Astrocyte (in vitro differentiated cells and primary cell): ENCODE results near the gene EOLA2. TPM values are rescaled to one million over a fixed set of nuclear protein-coding genes. Genes with fewer than 3 reads are reported as not detected.
"Not testable (repeated sequence)": the region's sequence is repeated elsewhere in the genome, so short reads cannot be mapped to it uniquely, and the experiment has no call there.

ENCODE experiments used
- DNase-seq: peaks from one replicate; pipeline ENCODE4 v3.0.0-alpha.2; 2010; ENCODE audit warnings: low read depth
- FAIRE-seq: peaks from 2 replicates; lab custom pipeline; 2011; peaks lifted over from hg19 to GRCh38; lab: Jason Lieb, UNC
- H2AFZ ChIP-seq: 2 replicates; pipeline ENCODE4 v1.6.0; 2012; ENCODE audit warnings: low read depth, low read length, inconsistent platforms
- H3K27ac ChIP-seq: 2 replicates; pipeline ENCODE4 v1.5.1; 2011; ENCODE audit warnings: low read depth, low read length, inconsistent platforms
- H3K27me3 ChIP-seq: 2 replicates; pipeline ENCODE4 v1.6.0; 2011; ENCODE audit warnings: low read length, inconsistent platforms; ENCODE audit not compliant: insufficient read depth
- H3K36me3 ChIP-seq: 2 replicates; pipeline ENCODE4 v1.5.1; 2011; ENCODE audit warnings: low read length, inconsistent platforms; ENCODE audit not compliant: insufficient read depth
- H3K4me1 ChIP-seq: 2 replicates; pipeline ENCODE4 v1.5.1; 2011; ENCODE audit warnings: low read length, inconsistent platforms; ENCODE audit not compliant: insufficient read depth
- H3K4me2 ChIP-seq: 2 replicates; pipeline ENCODE4 v1.6.0; 2012; ENCODE audit warnings: low read length, inconsistent platforms
- H3K4me3 ChIP-seq: 2 replicates; pipeline ENCODE4 v1.5.1; 2011; ENCODE audit warnings: low read depth, mild to moderate bottlenecking, low read length, inconsistent platforms; ENCODE audit not compliant: insufficient read depth
- H3K79me2 ChIP-seq: 2 replicates; pipeline ENCODE4 v1.6.0; 2012; ENCODE audit warnings: mild to moderate bottlenecking, low read length, inconsistent platforms; ENCODE audit not compliant: insufficient read depth
- H3K9ac ChIP-seq: 2 replicates; pipeline ENCODE4 v1.6.0; 2012; ENCODE audit warnings: mild to moderate bottlenecking, low read length, inconsistent platforms
- H3K9me3 ChIP-seq: 2 replicates; pipeline ENCODE4 v1.5.1; 2012; ENCODE audit warnings: low read depth, mild to moderate bottlenecking, low read length, inconsistent platforms; ENCODE audit not compliant: insufficient read depth
- H4K20me1 ChIP-seq: 2 replicates; pipeline ENCODE4 v1.6.0; 2012; ENCODE audit warnings: low read length, inconsistent platforms; ENCODE audit not compliant: insufficient read depth
- H3K27ac Mint-ChIP-seq: one replicate; pipeline ENCODE4 v1.8.0; 2021; ENCODE audit warnings: mild to moderate bottlenecking, mixed read lengths; ENCODE audit not compliant: unreplicated experiment
- H3K27me3 Mint-ChIP-seq: one replicate; pipeline ENCODE4 v1.8.0; 2021; ENCODE audit warnings: low read depth, mixed read lengths; ENCODE audit not compliant: unreplicated experiment
- H3K36me3 Mint-ChIP-seq: one replicate; pipeline ENCODE4 v1.8.0; 2021; ENCODE audit warnings: low read depth, mixed read lengths; ENCODE audit not compliant: unreplicated experiment
- H3K4me1 Mint-ChIP-seq: one replicate; pipeline ENCODE4 v1.8.0; 2021; ENCODE audit warnings: low read depth, mixed read lengths; ENCODE audit not compliant: unreplicated experiment
- H3K4me3 Mint-ChIP-seq: one replicate; pipeline ENCODE4 v1.8.0; 2021; ENCODE audit warnings: mild to moderate bottlenecking, moderate library complexity, mixed read lengths; ENCODE audit not compliant: unreplicated experiment
- H3K9me3 Mint-ChIP-seq: one replicate; pipeline ENCODE4 v1.8.0; 2021; ENCODE audit warnings: mild to moderate bottlenecking, mixed read lengths; ENCODE audit not compliant: unreplicated experiment
- EZH2 ChIP-seq: IDR thresholded peaks from 2 replicates; pipeline ENCODE4 v1.6.1; 2012; ENCODE audit warnings: mild to moderate bottlenecking, low read length, inconsistent platforms; ENCODE audit not compliant: insufficient read depth
- total RNA-seq: library from RNA; stranded (reverse); gene quantifications from 2 replicates; pipeline ENCODE4 v1.2.1, GENCODE V29; 2021
- TF ChIP-seq, protein P1 (sequence below): IDR thresholded peaks from 2 replicates; pipeline ENCODE4 v1.5.1; 2011; ENCODE audit warnings: low read depth, mild to moderate bottlenecking, inconsistent platforms, low read length, moderate library complexity; ENCODE audit not compliant: insufficient read depth

The EOLA2 gene
- total RNA-seq, 1 donor from 2014 or later = 42.4 TPM

DNA sequence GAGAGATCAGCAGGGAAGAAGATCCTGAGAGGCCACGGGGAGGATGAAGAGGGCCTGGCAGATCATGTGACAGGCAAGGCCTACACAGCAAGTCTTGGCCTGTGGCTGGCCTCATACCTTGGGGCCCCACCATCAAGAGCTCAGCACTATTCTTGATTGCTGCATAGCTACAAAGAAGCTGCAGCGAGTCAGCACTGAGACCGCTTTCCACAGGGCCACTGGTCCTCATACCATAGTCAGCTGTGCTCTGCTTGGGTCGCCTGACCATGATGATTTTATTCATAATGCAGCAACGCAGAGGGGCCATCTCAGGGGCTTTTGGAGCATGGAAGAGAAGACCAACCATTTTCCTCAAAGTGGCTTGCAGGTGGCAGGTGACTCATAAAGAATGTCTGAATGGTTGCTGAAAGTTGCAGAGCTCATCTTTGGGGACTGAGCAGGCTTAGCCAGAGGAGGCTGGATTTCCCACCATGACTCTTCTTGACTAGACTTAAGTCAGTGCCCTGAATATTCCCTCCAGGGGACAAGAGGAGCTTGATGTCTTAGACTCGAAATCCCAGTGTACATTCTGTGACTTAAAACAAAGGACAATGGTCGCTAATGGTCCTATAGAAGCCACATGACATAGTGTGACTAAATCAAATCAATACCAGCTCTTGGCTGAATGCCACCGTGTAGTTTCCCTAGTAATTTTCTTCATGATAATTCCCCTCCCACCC lies 10.9 kb downstream of the EOLA2 start:
- H3K27me3 ChIP-seq, H3K36me3 ChIP-seq, H2AFZ ChIP-seq, H3K9me3 ChIP-seq, H3K79me2 ChIP-seq, H4K20me1 ChIP-seq, H3K4me1 Mint-ChIP-seq, H3K4me3 ChIP-seq, H3K4me1 ChIP-seq, H3K27me3 Mint-ChIP-seq, H3K9ac ChIP-seq, H3K9me3 Mint-ChIP-seq, H3K27ac ChIP-seq, H3K36me3 Mint-ChIP-seq, H3K27ac Mint-ChIP-seq, DNase-seq, H3K4me2 ChIP-seq, H3K4me3 Mint-ChIP-seq: not testable (repeated sequence)
- FAIRE-seq = peak; percentile 96

DNA sequence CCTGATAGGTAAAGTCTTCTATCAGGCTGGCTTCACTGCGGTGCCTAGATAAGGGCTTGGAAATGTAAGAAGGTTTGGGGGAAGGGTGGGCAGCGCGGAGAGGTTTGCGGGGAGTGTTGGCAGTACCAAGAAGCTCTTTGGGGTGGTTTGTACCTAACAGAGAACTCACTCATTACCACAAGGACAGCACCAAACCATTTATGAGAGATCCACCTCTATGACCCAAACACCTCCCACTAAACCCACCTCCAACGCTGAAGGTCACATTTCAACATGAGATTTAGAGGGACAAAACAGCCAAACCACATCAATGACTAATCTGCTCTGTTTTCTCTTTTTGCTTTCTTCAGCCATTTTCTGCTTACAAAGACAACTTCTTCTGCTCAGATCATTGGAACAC lies 13.9 kb downstream of the EOLA2 start:
- H3K36me3 Mint-ChIP-seq, H3K9ac ChIP-seq, H3K9me3 ChIP-seq, H3K9me3 Mint-ChIP-seq, H3K4me1 Mint-ChIP-seq, H3K27ac ChIP-seq, H3K27me3 Mint-ChIP-seq, H3K36me3 ChIP-seq, H3K27me3 ChIP-seq, H2AFZ ChIP-seq, H3K4me3 Mint-ChIP-seq, H3K27ac Mint-ChIP-seq, H3K4me2 ChIP-seq, H4K20me1 ChIP-seq, DNase-seq, H3K4me3 ChIP-seq, H3K4me1 ChIP-seq, H3K79me2 ChIP-seq: not testable (repeated sequence)
- FAIRE-seq = peak; percentile 86

DNA sequence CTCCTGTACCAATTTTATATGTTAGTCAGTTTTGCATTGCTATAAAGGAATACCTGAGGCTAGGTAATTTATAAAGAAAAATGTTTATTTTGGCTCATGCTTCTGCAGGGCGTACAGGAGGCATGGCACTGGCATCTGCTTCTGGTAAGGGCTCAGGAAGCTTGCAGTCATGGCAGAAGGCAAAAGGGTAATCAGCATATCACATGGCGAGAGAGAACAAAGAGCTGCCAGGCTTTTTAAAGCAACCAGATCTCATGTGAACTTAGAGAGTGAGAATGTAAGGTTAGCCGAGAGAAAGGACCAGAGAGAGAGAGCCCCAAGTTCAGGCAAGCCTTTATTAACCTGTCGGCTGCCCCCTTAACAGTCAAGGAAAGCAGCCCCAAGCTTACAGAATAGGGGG lies 14.5 kb downstream of the EOLA2 start:
- H3K4me1 ChIP-seq, H3K36me3 ChIP-seq, H3K27me3 Mint-ChIP-seq, H3K9ac ChIP-seq, H3K9me3 Mint-ChIP-seq, H3K79me2 ChIP-seq, H3K27ac ChIP-seq, H4K20me1 ChIP-seq, H3K4me1 Mint-ChIP-seq, H3K27me3 ChIP-seq, H3K36me3 Mint-ChIP-seq, H3K4me3 Mint-ChIP-seq, H3K27ac Mint-ChIP-seq, H3K9me3 ChIP-seq, H3K4me2 ChIP-seq, FAIRE-seq, DNase-seq, H3K4me3 ChIP-seq, H2AFZ ChIP-seq: not testable (repeated sequence)

DNA sequence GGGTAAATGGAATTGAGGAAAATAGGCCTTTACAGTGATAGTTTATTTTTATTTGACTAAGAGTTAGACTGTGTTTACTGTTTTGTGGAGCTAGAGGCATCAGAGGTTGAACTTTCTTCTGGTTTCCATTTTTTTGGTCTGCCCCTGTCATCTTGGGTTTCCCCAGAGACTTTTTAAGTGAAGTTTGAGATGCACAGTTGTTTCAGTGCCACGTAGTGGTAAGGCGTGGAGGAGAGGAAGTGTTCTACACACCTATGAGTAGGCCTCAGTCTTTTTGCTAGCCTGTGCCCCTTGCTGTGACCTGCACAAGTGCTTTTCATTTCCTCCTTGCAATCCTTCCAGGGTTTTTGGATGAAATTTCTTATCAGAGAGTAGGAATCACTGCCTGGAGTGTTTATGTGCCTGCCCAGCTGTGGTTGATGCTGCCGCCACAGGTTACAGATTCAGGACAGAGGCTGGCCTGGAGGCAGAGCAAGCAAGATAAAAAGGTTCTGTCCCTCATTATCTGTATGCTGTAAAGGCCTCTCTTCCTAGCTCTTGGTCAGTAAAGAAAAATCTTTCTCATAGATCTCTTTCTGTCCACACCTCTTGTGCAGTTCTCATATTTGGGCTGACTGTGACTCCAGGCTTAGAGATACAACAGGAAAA lies 21.4 kb downstream of the EOLA2 start:
- Mint-ChIP-seq H3K4me3 (no peak overlapping the region), H3K27ac (no peak overlapping the region)
- no peak for FAIRE-seq

More for the DNA sequence above, 21.4 kb downstream of the EOLA2 start:
- no peaks in the 10 kb centered on the region for H3K4me1 Mint-ChIP-seq
- Histone ChIP-seq H3K4me3 (no peak overlapping the region), H3K27ac (no peak overlapping the region), H3K4me2 (no peak overlapping the region), H3K36me3 (no peaks in the 10 kb centered on the region), H2AFZ (no peak overlapping the region), H3K79me2 (no peaks in the 10 kb centered on the region), H4K20me1 (no peaks in the 10 kb centered on the region), H3K4me1 (no peaks in the 10 kb centered on the region), H3K9me3 (no peaks in the 10 kb centered on the region), H3K27me3 (no peaks in the 10 kb centered on the region), H3K9ac (no peak overlapping the region)
- H3K27me3 Mint-ChIP-seq = no peaks in the 10 kb centered on the region
- no peak for DNase-seq
- no peak for TF ChIP-seq EZH2
- TF ChIP-seq, protein P1, sequence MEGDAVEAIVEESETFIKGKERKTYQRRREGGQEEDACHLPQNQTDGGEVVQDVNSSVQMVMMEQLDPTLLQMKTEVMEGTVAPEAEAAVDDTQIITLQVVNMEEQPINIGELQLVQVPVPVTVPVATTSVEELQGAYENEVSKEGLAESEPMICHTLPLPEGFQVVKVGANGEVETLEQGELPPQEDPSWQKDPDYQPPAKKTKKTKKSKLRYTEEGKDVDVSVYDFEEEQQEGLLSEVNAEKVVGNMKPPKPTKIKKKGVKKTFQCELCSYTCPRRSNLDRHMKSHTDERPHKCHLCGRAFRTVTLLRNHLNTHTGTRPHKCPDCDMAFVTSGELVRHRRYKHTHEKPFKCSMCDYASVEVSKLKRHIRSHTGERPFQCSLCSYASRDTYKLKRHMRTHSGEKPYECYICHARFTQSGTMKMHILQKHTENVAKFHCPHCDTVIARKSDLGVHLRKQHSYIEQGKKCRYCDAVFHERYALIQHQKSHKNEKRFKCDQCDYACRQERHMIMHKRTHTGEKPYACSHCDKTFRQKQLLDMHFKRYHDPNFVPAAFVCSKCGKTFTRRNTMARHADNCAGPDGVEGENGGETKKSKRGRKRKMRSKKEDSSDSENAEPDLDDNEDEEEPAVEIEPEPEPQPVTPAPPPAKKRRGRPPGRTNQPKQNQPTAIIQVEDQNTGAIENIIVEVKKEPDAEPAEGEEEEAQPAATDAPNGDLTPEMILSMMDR = no peak
- H3K36me3 Mint-ChIP-seq = no peaks in the 10 kb centered on the region
- H3K9me3 Mint-ChIP-seq = no peaks in the 10 kb centered on the region
